PC-3 (cell line): ENCODE measurements around the gene CCDC93. TPM values are rescaled to one million over a fixed set of nuclear protein-coding genes. Genes with fewer than 3 reads are reported as not detected.

Experiments
- ATAC-seq: fragments of 200-7000 bp; cut with Tn5 transposase; 2 replicates; pipeline ENCODE4 v1.9.1; 2020; ENCODE audit warnings: mild to moderate bottlenecking, moderate library complexity
- BruUV-seq: library from RNA; stranded (reverse); fragments of 400-500 nt; replicated peaks from 2 replicates; lab custom pipeline; 2021; lab: Mats Ljungman, UMichigan
- CTCF ChIA-PET: fragments of 300-600 bp; sonication (Branson Sonifier 250); formaldehyde crosslinking; loops from one replicate; lab custom pipeline; 2022; ENCODE audit warnings: antibody characterized with exemption; lab: Charles Lee
- POLR2A ChIA-PET: fragments of 300-600 bp; sonication (Branson Sonifier 250); formaldehyde crosslinking; loops from one replicate; lab custom pipeline; 2022; ENCODE audit warnings: antibody characterized with exemption; ENCODE audit not compliant: unreplicated experiment; lab: Charles Lee
- DNase-seq: peaks from one replicate; pipeline ENCODE4 v3.0.0-alpha.2; 2015
- H2AFZ ChIP-seq: fragments of 300-600 bp; sonication (generic); 2 replicates; pipeline ENCODE4 v1.6.0; 2016; ENCODE audit warnings: antibody characterized with exemption, low read length
- H3F3A ChIP-seq: fragments of 300-600 bp; sonication (generic); one replicate; pipeline ENCODE4 v1.6.0; 2017; ENCODE audit warnings: antibody characterized with exemption, low read length, control low read depth, mild to moderate bottlenecking; ENCODE audit not compliant: unreplicated experiment
- H3K27ac ChIP-seq: fragments of 300-600 bp; sonication (generic); 2 replicates; pipeline ENCODE4 v1.5.1; 2016; ENCODE audit warnings: mild to moderate bottlenecking, low read length
- H3K27me3 ChIP-seq: fragments of 300-600 bp; sonication (generic); 2 replicates; pipeline ENCODE4 v1.6.1; 2016; ENCODE audit warnings: low read length, mixed read lengths
- H3K36me3 ChIP-seq: fragments of 300-600 bp; sonication (generic); 2 replicates; pipeline ENCODE4 v1.6.1; 2016; ENCODE audit warnings: low read depth, mixed run types, low read length, mixed read lengths
- H3K4me1 ChIP-seq: fragments of 300-600 bp; sonication (generic); 2 replicates; pipeline ENCODE4 v1.5.1; 2016; ENCODE audit warnings: low read length; ENCODE audit not compliant: insufficient read depth
- H3K4me2 ChIP-seq: fragments of 300-600 bp; sonication (generic); 2 replicates; pipeline ENCODE4 v1.6.0; 2016; ENCODE audit warnings: low read length
- H3K4me3 ChIP-seq: fragments of 300-600 bp; sonication (generic); 2 replicates; pipeline ENCODE4 v1.5.1; 2016; ENCODE audit warnings: mild to moderate bottlenecking, low read length, mixed read lengths
- H3K79me2 ChIP-seq: fragments of 300-600 bp; sonication (generic); 2 replicates; pipeline ENCODE4 v1.6.1; 2017; ENCODE audit warnings: low read length, mixed read lengths
- H3K9ac ChIP-seq: fragments of 300-600 bp; sonication (generic); 2 replicates; pipeline ENCODE4 v1.6.0; 2016; ENCODE audit warnings: mild to moderate bottlenecking, low read length
- H3K9me2 ChIP-seq: fragments of 300-600 bp; sonication (generic); replicated peaks from 2 replicates; pipeline ENCODE4 v1.6.1; 2016; ENCODE audit warnings: mixed run types, low read length, mixed read lengths
- H3K9me3 ChIP-seq: fragments of 300-600 bp; sonication (generic); 2 replicates; pipeline ENCODE4 v1.6.1; 2016; ENCODE audit warnings: low read length, mixed read lengths
- H4K20me1 ChIP-seq: fragments of 300-600 bp; sonication (generic); 2 replicates; pipeline ENCODE4 v1.6.1; 2016; ENCODE audit warnings: low read length, mixed read lengths
- CTCF ChIP-seq: fragments of 300-600 bp; sonication (generic); conservative IDR thresholded peaks from 2 replicates; pipeline ENCODE4 v1.5.1; 2017; ENCODE audit warnings: antibody characterized with exemption, low read depth, mild to moderate bottlenecking, low read length
- EZH2 ChIP-seq: fragments of 300-600 bp; sonication (generic); IDR thresholded peaks from one replicate; pipeline ENCODE4 v1.6.1; 2017; ENCODE audit warnings: antibody characterized with exemption, mild to moderate bottlenecking, low read length; ENCODE audit not compliant: unreplicated experiment
- EZH2phosphoT487 ChIP-seq: fragments of 300-600 bp; sonication (generic); IDR thresholded peaks from 2 replicates; pipeline ENCODE4 v1.6.1; 2018; ENCODE audit warnings: mild to moderate bottlenecking, antibody characterized with exemption, low read length, borderline replicate concordance
- intact Hi-C: fragments of 100-400 bp; cut with micrococcal nuclease; formaldehyde crosslinking; loops from 2 replicates; pipeline ENCODE4 v1.9.0; 2023
- total RNA-seq: library from RNA; depleted of rRNA; stranded (reverse); fragments of >200 nt; gene quantifications from 2 replicates; pipeline ENCODE4 v1.2.3, GENCODE V29; 2014

The CCDC93 gene
- total RNA-seq, 1 experiment from 2014 or later: 14.0 TPM

GRCh38 chr2:117921520-117921919 lies 92.3 kb downstream of the CCDC93 start:
- DNase-seq (no peak), ATAC-seq (no peak)
- POLR2A ChIA-PET: no interaction called here
- Histone ChIP-seq H3K9ac (no peak overlapping the region), H3K36me3 (peaks cover 34% of the 10 kb centered on the region; the same call in 1 of the 2 replicates), H3K9me2 (no peaks in the 10 kb centered on the region), H2AFZ (no peak overlapping the region), H3F3A (no peaks in the 10 kb centered on the region), H3K27ac (no peak overlapping the region), H3K9me3 (no peaks in the 10 kb centered on the region), H3K4me1 (no peaks in the 10 kb centered on the region), H4K20me1 (no peaks in the 10 kb centered on the region), H3K4me3 (no peak overlapping the region), H3K27me3 (no peaks in the 10 kb centered on the region), H3K4me2 (no peak overlapping the region), H3K79me2 (no peaks in the 10 kb centered on the region)
- intact Hi-C loops: no loop called here
- no TSS peak for BruUV-seq
- CTCF ChIA-PET: no interaction called here
- TF ChIP-seq EZH2phosphoT487: no peak

GRCh38 chr2:117918608-117919007 lies 95.3 kb downstream of the CCDC93 start:
- Histone ChIP-seq H2AFZ (no peak overlapping the region), H3K36me3 (peaks cover 34% of the 10 kb centered on the region; the same call in 1 of the 2 replicates), H3K4me2 (no peak overlapping the region), H4K20me1 (no peaks in the 10 kb centered on the region), H3K27ac (no peak overlapping the region), H3K9ac (no peak overlapping the region), H3K27me3 (no peaks in the 10 kb centered on the region), H3F3A (no peaks in the 10 kb centered on the region), H3K4me3 (no peak overlapping the region), H3K9me2 (no peaks in the 10 kb centered on the region), H3K79me2 (no peaks in the 10 kb centered on the region), H3K9me3 (no peaks in the 10 kb centered on the region), H3K4me1 (no peaks in the 10 kb centered on the region)
- no peak for TF ChIP-seq EZH2
- no peak for TF ChIP-seq CTCF
- no peak for TF ChIP-seq EZH2phosphoT487
- BruUV-seq: no TSS peak
- CTCF ChIA-PET: no interaction called here
- DNase-seq: no peak
- no peak for ATAC-seq
- intact Hi-C loops: loop anchor here (5.0 kb wide), 1 partner anchor 76 kb away; no protein-coding TSS in a partner anchor
- POLR2A ChIA-PET: no interaction called here

GRCh38 chr2:117917223-117917917 lies 96.5 kb downstream of the CCDC93 start:
- H3K27me3 ChIP-seq: no peaks in the 10 kb centered on the region
- H3F3A ChIP-seq: no peaks in the 10 kb centered on the region
- no peaks in the 10 kb centered on the region for H3K79me2 ChIP-seq
- intact Hi-C loops: loop anchor here (5.0 kb wide), 1 partner anchor 75 kb away; no protein-coding TSS in a partner anchor
- H4K20me1 ChIP-seq: no peaks in the 10 kb centered on the region
- no peaks in the 10 kb centered on the region for H3K4me1 ChIP-seq
- DNase-seq: peak; percentile 20
- ChIA-PET POLR2A (no interaction called here), CTCF (no interaction called here)
- no peaks in the 10 kb centered on the region for H3K9me3 ChIP-seq
- H3K9ac ChIP-seq: no peak overlapping the region
- no peak overlapping the region for H2AFZ ChIP-seq
- peak; percentile 43; the same call in 1 of the 2 replicates for ATAC-seq
- no peak overlapping the region for H3K27ac ChIP-seq
- H3K4me3 ChIP-seq: no peak overlapping the region
- peaks cover 31% of the 10 kb centered on the region; the same call in 1 of the 2 replicates for H3K36me3 ChIP-seq
- H3K4me2 ChIP-seq: no peak overlapping the region
- no TSS peak for BruUV-seq
- TF ChIP-seq CTCF (peak; percentile 50), EZH2phosphoT487 (no peak), EZH2 (no peak)
- H3K9me2 ChIP-seq: no peaks in the 10 kb centered on the region
